ENCODE results near the gene MAP2.
"Not testable (repeated sequence)": the region's sequence is repeated elsewhere in the genome, so short reads cannot be mapped to it uniquely, and the experiment has no call there.

Gene MAP2

DNA sequence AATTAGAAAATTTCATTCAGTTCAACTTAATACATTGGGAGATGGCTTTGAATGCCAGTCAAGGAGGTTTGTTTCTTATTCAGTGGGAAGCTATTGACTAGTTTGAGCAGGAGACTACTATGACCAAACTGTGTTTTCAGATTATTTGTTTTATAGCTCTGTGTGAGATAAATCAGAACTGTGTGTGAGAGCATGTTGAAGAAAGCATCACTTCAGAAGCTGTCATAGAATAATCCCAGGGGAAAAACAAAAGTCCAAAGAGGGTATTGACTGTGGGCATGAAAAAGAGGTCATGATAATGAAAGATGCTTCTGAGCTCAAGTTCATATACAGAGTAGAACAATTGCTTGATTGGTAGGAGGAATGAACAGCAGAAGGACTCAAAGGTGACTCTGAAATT lies 160.6 kb downstream of the MAP2 start:
- in situ Hi-C loops (cut with HindIII; ENCODE audit: low sequenced_read_pairs), result no loop called here

DNA sequence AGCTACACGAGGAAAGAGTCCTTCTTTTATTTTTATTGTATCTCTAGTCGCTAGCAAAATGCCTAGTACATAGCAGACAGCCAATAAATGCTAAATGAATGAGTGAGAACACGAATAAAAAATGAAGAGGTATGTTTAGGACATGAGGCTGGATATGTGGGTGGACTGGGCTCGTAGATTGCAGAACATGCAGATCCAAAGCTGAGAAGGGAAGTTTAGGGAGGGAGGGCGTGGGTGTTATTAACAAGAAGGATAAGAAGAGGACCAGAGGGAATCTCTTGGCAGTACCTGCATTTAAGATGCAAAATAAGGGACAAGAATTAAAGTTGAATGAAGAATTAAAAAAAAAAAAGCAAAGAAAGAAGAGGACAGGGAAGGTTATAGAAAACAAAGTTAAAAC lies 161.1 kb downstream of the MAP2 start:
- in situ Hi-C loops (cut with HindIII; ENCODE audit: low sequenced_read_pairs), result no loop called here

DNA sequence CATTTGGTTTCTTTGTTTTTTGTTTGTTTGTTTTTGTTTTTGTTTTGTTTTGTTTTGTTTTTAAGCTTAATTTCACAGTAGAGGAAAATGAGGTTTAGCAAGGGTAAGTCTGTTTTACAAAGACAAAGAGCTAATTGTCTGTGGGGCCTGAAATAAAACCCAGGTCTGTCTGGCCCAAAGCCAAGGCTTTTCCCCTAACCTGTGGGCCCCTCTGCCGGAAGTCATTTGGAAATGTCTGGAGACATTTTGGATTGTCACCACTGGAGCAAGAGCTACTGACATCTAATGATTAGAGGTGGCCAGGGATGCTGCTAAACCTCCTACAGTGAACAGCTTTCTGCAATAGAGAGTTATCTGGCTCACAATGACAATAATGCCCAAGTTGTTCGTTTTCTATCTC lies 167.2 kb downstream of the MAP2 start:
- in situ Hi-C loops (cut with HindIII; ENCODE audit: low sequenced_read_pairs), result no loop called here

DNA sequence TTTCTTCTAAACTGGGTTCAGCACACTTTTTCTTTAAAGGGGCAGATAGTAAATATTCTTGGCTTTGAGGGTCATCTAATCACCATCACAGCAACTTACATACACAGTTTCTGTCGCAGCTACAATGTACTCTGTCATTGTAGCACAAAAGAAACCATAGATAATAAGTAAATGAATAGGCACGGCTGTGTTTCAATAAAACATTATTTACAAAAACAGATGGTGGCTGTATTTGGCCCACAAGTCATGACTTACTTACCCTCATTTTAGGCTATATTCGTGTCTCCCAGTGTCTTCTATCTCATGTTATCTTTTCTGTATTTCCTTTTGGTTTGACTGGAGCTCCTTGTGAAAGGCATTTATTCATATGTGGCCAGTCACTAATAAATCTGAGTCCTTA lies 168.3 kb downstream of the MAP2 start:
- in situ Hi-C loops (cut with HindIII; ENCODE audit: low sequenced_read_pairs), result no loop called here

DNA sequence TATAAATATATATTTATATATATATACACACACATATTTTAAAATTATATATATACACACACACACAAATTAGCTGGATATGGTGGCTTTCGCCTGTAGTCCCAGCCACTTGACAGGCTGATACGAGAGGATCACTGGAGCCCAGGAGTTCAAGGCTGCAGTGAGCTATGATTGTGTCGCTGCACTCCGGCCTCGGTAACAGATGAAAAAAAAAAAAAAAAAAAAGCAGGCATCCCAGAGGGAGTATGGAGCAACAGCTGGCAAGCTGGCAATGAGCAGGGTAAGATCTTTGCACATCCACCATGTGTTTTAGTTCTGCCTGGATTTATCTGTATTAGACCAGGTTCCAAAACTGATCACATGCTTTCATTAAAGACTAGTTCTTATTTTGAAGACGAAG lies 170.1 kb downstream of the MAP2 start:
- in situ Hi-C loops (cut with HindIII; ENCODE audit: low sequenced_read_pairs), result no loop called here

DNA sequence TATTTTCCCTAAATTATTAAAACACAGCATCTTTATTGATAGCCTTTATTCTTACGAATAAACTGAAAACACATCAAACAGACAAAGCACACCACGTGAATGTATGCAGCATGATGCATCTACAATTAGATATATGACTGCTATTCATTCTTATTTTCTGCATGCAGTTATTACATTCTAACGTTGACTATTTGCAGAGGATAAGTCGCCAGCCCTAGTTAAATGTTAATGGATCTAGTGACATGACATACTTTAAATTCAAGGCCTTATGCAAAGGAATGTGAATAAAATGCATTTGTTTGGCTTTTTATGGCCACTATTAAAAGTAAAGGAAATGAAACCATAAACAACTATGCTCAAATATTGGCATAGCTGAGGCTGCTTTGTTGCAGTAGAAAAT lies 172.4 kb downstream of the MAP2 start:
- in situ Hi-C loops (cut with HindIII; ENCODE audit: low sequenced_read_pairs), result no loop called here

DNA sequence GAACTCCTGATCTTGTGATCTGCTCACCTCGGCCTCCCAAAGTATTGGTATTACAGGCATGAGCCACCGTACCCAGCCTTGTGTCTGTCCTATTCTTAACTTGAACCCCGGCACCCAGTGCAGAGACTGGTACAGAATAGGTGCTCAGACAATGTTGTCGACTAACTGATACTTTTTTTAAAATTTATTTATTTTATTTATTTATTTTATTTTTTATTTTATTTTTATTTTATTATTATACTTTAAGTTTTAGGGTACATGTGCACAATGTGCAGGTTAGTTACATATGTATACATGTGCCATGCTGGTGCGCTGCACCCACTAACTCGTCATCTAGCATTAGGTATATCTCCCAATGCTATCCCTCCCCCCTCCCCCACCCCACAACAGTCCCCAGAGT lies 174.4 kb downstream of the MAP2 start:
- in situ Hi-C loops (cut with HindIII; ENCODE audit: low sequenced_read_pairs), result not testable (repeated sequence)

DNA sequence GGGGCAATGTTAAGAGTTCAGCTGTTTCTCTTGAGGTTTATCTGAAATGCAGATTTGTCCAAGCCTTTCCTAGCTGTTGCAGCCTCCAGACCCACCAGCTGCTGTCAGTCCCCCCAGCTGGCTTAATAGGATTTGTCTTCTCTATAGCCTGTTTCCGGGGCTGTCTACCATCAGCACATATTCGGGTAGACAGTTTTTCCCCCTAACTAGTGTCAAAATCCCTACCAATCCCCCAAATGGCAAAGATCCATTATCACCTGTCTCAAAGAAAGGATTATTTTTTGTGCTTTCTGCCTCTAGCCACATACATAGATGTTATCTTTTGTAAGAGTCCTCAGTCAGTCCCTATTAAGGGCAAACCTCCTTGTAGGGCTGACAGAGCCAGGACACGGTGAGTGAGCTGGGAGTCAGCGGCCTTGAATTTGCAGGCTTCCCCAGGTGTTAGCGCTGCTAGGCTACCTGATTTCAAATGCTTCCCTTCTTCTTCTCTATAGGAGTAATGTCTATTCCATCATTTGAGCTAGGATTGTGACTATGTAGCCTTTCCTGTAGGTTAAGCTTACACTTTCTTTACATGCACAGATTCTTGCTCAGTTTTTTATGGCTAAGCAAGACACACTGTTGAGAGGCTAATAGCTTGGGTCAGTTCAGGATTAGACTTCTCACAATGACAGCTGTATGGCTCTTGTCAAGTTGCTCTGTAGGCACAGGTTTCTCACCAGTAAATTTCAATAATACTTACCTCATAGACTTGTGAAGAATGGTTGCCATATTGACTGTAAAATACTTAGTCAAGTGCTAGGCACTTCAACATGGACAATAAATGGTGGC lies 176.7 kb downstream of the MAP2 start:
- in situ Hi-C loops (cut with HindIII; ENCODE audit: low sequenced_read_pairs), result no loop called here

DNA sequence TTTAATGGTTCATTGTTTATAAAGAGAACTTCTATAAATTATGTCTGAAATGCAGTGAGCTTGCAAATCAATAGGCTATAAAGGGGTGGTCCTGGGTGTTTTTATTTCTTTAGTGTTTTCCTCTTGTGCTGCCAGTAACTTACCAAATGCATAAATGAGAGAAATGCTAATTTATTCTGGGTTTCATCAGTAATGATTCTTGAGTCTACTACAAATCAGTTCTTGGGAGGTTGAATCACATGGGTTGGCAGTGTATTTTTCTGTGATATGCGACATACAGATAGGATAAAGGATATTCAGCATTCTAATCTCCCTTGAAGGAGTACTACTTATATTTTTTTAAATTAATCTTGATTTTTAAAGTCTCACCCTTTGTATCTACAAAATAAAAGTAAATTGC lies 177.7 kb downstream of the MAP2 start:
- in situ Hi-C loops (cut with HindIII; ENCODE audit: low sequenced_read_pairs), result no loop called here

DNA sequence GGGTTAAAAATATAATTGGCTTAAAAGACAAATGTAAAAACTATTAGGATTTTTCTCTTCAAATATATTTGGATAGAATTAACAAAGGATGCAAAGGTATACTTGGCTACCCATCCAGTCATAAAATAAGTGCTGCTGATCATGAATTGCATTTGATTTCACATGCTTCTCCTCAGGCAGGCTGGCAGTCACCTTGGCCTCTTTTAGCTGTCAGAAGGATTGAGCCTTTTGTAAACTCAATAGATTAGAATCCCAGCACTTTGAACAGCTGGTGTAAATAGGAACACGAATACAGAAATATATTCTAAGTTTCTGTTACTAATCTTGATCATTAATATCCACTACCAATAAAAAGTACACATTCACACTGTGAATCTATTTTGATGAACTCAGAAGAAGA lies 178.4 kb downstream of the MAP2 start:
- in situ Hi-C loops (cut with HindIII; ENCODE audit: low sequenced_read_pairs), result no loop called here

DNA sequence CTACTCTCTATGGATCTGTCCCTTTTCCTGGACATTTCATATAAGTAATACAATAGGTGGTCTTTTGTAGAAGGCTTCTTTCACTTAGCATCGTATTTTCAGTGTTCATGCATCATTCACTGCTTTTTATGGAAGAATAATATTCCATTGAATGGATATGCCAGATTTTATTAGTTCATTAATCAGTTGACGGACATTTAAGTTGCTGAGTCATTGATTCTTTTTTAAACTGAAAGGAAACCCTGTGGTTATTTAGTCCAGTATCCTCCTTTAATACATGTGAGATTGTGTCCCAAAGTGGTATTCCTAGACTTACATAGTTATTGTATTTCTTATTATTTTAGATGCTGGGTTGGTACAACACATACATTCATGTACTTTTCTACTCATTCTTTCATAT lies 185.7 kb downstream of the MAP2 start:
- in situ Hi-C loops (cut with HindIII; ENCODE audit: low sequenced_read_pairs), result no loop called here

DNA sequence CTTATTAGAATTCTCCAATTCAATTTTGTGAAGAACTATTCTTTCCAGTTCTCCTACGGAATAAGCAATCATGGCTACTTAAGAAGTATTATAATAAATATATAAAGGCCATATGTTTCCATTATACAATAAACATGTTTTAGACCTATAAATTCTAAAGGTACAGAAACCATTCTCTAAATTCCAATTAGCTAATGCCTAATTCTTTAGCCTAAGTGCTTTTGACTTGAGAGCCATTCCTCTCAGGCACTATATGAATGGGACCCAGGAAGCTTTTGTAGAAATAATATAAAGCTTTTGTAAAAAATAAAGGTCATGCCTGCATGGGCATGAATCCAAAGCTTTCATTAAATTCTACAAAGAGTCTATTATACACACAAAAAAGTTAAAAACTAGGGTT lies 186.8 kb downstream of the MAP2 start:
- in situ Hi-C loops (cut with HindIII; ENCODE audit: low sequenced_read_pairs), result no loop called here

DNA sequence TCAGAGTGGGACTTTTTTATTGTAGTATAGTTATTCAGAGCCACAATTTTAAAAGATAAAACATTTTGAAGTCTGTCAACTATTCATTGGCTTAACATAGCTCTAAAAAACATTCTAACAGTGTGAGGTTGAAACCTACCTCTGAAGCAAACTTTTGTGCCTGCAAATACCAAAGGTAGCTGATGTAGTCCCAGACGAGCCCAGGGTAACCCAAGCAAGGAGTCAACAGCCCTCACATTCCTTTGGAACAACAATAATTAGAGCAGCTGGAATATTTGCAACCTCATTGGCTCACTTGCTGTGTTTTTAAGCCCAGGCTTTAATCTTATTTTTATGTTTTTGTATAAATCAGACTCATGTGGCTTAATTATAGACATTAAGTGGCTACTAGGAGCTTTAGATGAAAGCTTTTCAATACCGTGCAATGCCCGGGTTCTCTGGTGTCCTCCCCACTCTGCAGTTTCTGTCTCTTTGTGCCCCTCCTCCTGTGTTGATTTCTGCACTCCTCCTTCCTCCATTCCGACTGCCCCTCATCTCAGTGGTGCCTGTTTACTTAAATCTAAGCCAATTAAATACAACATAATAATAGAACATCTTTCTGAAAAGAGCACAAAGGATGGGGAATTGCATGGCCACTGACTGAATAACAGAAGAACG lies 189.9 kb downstream of the MAP2 start:
- in situ Hi-C loops (cut with HindIII; ENCODE audit: low sequenced_read_pairs), result no loop called here

DNA sequence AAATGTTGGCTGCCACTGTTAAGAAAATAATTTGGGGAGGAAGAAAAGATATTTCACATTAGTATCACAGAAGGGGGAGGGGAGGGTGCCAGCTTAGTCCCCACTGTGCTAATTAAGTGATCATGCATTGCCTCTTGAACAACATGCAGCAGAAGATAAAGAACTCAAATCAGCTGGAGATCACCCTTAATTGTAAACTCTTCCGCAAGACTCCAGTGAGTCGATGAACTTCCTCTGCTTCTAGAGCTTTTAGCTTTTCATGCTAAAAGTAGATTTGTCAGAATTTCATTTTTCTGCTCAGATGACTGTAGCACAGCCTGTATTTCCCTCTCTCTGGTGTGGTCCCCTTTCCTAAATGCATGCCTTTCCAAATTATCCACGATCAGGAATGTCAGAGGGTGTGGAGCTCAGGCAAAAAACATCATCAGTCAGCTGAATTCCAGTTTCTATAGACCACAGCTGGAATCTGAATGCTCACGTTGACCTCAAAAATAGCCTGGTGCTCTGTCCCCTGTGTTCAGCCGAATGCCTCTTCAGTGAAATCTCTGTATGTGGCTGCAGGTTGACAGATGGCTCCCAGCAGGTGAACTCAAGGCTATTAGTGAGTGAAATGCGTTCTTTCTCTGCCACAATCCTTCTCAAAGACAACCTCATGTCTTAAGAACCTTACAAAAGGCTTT lies 191.0 kb downstream of the MAP2 start:
- in situ Hi-C loops (cut with HindIII; ENCODE audit: low sequenced_read_pairs), result no loop called here

DNA sequence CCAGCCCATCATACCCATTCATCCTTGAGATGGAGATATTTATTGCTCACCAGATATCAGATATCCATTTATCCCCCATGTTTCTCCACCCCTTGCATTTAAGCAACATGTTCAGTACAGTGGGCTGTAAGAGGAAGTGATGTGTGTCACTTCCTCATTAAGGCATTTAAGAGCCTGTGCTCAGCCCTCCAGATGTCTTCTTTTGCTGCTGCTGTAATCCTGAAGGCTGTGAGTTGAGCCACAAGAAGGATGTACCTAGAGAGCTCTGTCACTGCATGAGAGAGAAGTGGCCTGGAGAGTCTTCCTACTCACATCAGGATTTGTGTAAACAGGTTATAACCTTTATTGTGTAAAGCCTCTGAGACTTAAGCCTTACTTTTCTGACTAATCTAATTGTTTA lies 195.9 kb downstream of the MAP2 start:
- in situ Hi-C loops (cut with HindIII; ENCODE audit: low sequenced_read_pairs), result no loop called here

DNA sequence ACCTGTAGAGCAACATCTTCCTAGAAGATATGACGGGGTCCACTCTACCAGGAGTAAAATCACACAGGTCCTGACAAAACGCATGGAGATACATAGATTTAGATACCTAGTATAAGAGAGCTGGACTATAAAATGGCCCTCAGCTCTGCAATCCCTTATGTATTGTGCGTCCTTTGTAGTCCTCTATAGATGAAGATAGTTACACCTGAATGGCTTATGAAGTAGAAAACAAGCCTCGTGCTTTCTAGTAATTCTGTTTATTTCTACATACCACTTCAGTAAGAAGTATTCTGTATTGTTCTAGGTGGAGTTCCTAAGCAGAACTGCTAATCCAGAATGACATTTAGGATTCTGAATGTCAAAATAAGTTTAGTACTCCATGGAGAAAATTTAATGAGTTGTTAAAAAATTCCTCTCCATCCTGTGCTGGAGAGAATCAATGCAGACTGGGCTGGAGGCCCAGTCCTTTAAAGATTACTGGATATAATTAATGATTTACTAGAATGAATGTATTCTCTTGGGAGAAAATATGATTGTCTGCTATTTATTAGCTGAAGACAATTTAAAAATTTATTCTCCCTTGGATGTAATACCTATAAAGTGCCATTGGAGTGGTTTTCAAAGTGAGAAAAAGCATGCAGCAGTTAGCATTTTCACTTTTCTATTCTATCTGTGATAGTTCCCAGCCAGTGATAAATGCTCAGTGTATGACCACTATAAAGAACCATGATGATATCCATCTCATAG lies 200.5 kb downstream of the MAP2 start:
- in situ Hi-C loops (cut with HindIII; ENCODE audit: low sequenced_read_pairs), result no loop called here

DNA sequence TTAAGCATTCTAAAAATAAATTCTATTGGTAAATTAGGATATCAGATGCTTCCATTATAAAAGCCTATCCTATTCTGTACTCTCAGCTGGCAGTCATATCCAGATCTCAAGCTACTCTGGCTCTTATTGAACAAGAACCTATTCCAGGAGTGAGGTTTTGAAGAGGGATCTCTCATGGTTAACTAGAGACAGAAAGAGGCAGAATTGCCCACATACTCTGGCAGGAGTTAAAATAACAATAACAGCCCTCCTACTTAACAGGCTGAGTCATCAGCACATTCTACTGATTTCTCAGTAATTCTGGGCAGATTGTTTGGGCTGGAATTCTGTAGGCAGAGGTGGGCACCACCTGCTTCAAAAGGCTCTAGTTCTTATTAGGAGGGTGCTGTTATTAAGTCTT lies 205.8 kb downstream of the MAP2 start:
- in situ Hi-C loops (cut with HindIII; ENCODE audit: low sequenced_read_pairs), result no loop called here

DNA sequence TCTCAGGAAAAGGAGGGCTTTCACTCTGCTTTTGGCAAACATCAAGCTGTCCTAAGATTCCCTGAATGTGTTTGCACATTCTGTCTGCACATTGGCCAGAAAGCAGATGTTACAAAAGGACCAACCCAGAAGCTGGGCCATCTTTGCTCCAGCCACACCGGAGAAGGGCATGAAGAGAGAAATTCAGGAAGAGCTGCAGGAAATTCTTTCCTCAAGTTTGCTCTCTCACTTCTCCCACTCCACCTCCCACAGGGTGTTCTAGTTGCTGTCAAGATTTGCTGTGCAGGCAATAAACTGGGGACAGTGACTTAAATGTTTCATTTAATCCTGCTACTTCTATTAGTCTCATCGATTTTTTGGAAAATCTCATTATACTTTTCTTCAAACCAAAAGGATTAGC lies 210.1 kb downstream of the MAP2 start:
- in situ Hi-C loops (cut with HindIII; ENCODE audit: low sequenced_read_pairs), result no loop called here

DNA sequence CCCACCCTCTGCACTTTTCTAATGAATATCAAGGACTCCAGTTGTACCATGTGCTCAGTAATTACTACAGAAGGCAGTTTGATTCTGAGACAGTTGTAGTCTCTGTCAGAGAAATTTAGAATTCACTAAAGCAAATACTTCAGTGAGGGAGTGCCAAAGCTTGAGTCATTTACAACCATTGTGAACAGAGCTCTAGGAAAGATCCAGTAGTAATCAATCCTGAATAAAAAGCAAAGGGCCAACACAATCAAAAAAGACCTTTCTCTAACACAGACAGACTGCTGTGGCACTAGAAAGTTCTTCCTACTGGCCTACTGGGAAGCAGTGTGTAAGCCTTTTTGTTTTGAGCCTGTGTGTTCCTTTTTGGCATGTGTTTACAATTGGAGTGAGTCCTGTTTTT lies 212.2 kb downstream of the MAP2 start:
- in situ Hi-C loops (cut with HindIII; ENCODE audit: low sequenced_read_pairs), result no loop called here

DNA sequence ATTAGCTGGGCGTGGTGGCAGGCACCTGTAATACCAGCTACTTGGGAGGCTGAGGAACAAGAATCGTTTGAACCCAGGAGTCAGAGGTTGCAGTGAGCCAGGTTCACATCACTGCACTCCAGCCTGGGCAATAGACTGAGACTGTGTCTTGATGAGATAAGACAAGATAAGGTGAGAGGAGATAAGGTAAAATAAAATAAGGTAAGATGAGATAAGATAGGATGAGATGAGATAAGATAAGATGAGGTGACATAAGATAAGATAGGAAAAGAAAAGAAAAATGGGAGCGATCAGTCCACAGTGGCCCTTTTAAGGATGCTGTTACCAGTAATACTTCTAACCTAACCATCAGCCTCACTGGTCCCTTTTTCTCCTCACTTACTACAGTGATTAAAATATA lies 213.4 kb downstream of the MAP2 start:
- in situ Hi-C loops (cut with HindIII; ENCODE audit: low sequenced_read_pairs), result no loop called here

DNA sequence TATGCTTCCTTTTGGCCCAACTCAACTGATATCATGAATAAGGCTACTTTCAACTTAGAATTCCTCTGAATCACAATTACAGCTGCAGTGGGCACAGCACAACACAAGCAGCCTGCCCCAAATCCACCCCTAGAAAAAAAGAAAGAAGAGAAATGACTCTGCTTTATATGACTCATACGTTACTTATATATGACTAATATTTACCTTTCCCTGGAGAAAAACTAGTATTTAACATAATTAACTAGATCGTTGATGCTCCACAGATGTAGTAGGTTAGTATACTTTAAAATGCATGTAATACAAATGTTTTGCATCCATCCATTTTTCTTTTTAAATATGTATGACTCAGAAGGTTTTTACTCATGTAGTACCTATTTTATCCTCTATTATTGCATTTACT lies 214.5 kb downstream of the MAP2 start:
- in situ Hi-C loops (cut with HindIII; ENCODE audit: low sequenced_read_pairs), result no loop called here
